Fibroblast of lung (primary cell): ENCODE results near the gene FAM78B.

Source experiments
- CTCF ChIP-seq, 2 donors: IDR thresholded peaks in 1 of 2; conservative IDR thresholded peaks in 1 of 2; 1 replicate in 1 of 2; 2 replicates in 1 of 2; pipeline ENCODE4 v1.5.1; 2011 to 2012; ENCODE audit warnings: low read length in 2 of 2, control low read depth in 1 of 2, inconsistent platforms in 1 of 2, low read depth in 1 of 2, mild to moderate bottlenecking in 1 of 2
- EZH2 ChIP-seq: IDR thresholded peaks from 2 replicates; pipeline ENCODE4 v1.5.1; 2012; ENCODE audit warnings: low read length, control low read depth, mild to moderate bottlenecking; ENCODE audit errors: missing control alignments

DNA sequence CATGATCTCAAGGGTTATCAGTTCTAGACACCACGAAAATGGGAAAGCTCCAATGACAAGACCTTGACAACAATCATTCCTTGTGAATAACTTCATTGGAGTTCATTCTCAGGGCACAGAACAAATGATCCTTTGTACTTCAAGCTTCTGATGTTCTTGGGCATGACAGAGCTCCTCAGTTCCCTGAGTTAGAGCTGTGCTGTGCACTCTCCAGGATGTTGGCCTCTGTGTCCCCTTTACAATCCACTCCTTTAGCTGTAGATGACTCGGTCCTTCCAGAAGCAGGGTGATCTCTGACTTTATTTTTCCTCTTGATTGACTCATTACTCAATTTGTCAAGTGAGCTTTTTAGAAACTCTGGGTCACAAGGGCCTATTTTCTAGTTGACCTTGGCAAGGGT is 3.9 kb upstream of the FAM78B start:
- no peak for TF ChIP-seq CTCF (conservative IDR thresholded peaks at IDR 0.05 in 1 of 2, IDR thresholded peaks at IDR 0.05 in 1 of 2; ENCODE audit: low read depth in 1 of 2, low read length in 2 of 2)
- no peak for TF ChIP-seq EZH2
